ENCODE measurements around the gene USP24.
"Not testable (repeated sequence)": the region's sequence is repeated elsewhere in the genome, so short reads cannot be mapped to it uniquely, and the experiment has no call there.

USP24 gene

DNA sequence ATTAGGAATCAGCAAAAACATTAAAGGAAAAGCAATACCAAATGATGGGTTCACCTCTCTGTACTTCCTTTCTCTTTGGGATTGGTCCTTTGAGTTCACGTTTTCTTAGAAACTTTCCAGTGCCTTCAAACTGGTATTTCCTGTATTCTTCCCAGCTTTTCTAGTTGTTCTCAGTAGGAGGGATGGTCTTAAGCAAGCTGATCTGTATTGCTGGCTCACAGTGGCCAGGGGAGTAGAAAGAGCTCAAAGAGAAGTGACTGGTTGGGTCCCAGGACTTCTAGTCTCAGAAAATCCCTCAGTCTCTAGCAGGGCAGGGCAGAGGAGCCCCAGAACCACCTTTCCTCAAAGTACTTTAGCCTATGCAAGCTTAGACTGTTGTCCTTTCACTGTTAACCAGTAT, 10.1 kb upstream of the USP24 start:
- no peak for DNase-seq

GRCh38 chr1:55224729-55225128, 9.6 kb upstream of the USP24 start:
- no peak for DNase-seq

GRCh38 chr1:55222152-55222551, 7.0 kb upstream of the USP24 start:
- DNase-seq, result no peak

DNA sequence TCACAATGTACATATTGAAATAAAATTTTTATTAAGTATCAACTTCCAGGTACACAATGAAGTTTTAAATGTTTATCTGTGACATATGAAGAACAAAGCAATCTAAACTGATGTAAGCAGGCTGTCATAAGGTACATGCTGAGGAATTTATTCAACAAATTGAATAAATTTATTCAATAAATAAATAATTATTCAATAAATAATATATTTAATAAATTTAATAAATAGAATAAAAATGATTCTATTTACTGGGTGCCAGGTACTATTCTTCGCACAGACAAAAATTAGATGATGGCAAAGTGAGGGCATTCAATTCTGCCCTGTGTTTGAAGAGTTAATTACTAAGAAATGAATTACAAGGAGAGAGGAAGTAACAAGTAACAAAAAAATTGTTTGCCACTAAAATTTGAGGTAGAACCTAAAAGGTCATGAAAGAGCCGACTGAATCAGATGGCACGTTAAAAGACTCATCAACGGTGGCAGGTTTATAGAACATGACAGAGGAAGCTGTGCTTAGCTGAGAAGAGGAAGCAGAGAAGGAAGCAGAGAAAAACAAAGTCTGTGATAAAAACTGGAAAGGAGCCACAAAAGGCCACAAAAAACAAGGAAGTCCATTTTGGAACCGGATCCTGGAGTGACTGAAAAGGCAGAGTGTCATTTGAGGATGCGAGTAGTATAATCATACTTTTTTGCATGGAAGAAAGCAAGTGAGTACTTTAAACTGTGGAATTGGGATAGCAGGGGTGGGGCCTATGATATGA, 2.2 kb upstream of the USP24 start:
- DNase-seq, result no peak

- no peak for DNase-seq
These were observed 932 bp upstream of the USP24 start for GRCh38 chr1:55216096-55216495.

- DNase-seq, result no peak
These were observed 300 bp downstream of the USP24 start for GRCh38 chr1:55214934-55215193.

GRCh38 chr1:55214212-55214933, 791 bp downstream of the USP24 start:
- peak; percentile 45 for DNase-seq

- no peak for DNase-seq
These were observed 1.3 kb downstream of the USP24 start for GRCh38 chr1:55213885-55214211.

- DNase-seq, result no peak
These were observed 1.8 kb downstream of the USP24 start for GRCh38 chr1:55213151-55213884.

- DNase-seq, result peak; percentile 15
These were observed 2.6 kb downstream of the USP24 start for GRCh38 chr1:55212349-55213150.

GRCh38 chr1:55211863-55212262, 3.3 kb downstream of the USP24 start:
- no peak for DNase-seq

GRCh38 chr1:55210990-55211801, 4.0 kb downstream of the USP24 start:
- DNase-seq, result no peak

GRCh38 chr1:55209247-55209646, 5.9 kb downstream of the USP24 start:
- peak; percentile 12 for DNase-seq

DNA sequence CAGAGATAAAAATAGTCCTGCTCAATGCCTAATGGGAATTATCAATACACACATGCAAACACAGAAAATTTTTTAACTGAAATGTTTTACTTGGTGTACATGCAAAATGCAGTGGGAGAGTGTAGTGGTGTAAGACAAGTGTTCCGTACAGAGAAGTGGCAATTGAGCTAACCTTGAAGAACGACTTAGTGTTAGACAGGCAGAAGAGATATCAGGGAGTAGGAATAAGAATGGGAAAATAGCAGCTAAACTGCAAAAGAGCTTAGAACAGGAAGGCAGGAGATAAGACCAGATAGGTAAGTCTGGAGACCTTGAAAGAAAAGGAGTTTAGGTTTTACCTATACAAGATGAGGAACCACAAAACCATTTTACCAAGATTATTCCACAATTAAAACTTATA, 9.0 kb downstream of the USP24 start:
- no peak for DNase-seq

DNA sequence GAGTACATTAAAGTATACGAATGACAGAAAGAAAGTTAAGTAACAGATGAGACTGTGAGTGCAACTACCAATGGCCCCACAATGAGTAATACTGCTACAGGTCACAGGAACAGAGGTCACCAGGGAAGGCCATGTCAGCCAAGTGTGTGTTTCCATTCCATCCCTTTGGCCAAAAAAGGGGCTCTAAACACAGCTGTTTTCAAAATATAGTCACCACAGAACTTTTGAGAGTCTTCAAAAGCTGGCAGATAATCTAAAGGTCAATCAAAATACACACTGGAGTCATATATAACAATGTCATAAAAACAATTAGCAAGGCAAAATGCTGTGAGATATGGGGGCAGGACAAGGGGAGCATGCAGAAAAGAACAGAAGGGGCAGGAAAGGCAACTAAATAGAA, 10.2 kb downstream of the USP24 start:
- no peak for DNase-seq

DNA sequence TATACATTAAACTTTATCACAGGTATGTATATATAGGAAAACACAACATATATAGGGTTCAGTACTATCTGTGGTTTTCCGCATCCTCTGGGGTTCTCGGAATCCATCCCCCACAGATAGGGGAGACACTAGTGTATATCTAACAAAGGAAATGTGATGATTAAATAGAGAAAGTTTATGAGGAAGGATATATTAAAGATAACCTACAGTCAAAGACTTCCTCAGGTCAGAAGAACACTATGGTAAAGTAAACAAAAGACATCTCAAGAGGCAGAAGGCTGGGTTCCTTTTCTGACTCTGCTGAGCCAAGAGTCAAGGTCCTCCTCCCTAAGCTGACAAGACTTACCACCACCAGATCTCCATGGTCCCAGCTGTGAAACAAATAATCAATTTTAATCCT, 12.1 kb downstream of the USP24 start:
- no peak for DNase-seq

GRCh38 chr1:55200667-55201066, 14.5 kb downstream of the USP24 start:
- DNase-seq, result no peak

DNA sequence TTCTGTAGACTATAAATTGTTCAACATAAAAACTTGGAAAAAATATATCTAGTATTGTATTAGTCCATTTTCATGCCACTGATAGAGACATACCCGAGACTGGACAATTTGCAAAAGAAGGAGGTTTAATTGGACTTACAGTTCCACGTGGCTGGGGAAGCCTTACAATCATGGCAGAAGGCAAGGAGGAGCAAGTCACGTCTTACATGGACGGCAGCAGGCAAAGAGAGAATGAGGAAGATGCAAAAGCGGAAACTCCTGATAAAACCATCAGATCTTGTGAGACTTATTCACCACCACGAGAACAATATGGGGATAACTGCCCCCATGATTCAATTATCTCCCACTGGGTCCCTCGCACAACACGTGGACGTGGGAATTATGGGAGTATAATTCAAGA, 15.4 kb downstream of the USP24 start:
- DNase-seq, result not testable (repeated sequence)

DNA sequence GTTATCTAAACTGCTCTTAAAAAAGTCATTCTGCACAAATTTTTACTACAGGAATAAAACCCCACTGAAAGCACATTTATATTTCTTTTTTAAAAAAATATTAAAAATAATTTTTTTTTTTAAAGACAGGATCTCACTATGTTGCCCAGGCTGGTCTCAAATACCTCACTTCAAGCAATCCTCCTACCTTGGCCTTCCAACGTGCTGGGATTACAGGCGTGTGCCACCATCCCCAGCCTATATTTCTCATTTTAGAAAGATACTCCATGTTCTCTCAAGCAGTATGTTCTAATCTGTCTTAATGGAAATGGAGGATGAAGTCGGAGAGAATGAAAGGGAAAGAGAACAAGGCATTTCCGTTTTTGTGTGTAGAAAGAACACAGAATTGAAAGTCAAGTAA, 17.1 kb downstream of the USP24 start:
- no peak for DNase-seq

- no peak for DNase-seq
These were observed 18.1 kb downstream of the USP24 start for GRCh38 chr1:55197099-55197498.

GRCh38 chr1:55196433-55197035, 18.6 kb downstream of the USP24 start:
- DNase-seq, result no peak

Data from COR-L47 (cell line).